Measurements from ENCODE around the gene SRRM1.
A peak's percentile ranks its signal among the peaks of the same experiment; 100 is the strongest.
"Not testable (repeated sequence)": the region's sequence is repeated elsewhere in the genome, so short reads cannot be mapped to it uniquely, and the experiment has no call there.

SRRM1 gene

GRCh38 chr1:24694380-24694843 lies 51.3 kb downstream of the SRRM1 start:
- no peak for DNase-seq (ENCODE audit: low spot score)

DNA sequence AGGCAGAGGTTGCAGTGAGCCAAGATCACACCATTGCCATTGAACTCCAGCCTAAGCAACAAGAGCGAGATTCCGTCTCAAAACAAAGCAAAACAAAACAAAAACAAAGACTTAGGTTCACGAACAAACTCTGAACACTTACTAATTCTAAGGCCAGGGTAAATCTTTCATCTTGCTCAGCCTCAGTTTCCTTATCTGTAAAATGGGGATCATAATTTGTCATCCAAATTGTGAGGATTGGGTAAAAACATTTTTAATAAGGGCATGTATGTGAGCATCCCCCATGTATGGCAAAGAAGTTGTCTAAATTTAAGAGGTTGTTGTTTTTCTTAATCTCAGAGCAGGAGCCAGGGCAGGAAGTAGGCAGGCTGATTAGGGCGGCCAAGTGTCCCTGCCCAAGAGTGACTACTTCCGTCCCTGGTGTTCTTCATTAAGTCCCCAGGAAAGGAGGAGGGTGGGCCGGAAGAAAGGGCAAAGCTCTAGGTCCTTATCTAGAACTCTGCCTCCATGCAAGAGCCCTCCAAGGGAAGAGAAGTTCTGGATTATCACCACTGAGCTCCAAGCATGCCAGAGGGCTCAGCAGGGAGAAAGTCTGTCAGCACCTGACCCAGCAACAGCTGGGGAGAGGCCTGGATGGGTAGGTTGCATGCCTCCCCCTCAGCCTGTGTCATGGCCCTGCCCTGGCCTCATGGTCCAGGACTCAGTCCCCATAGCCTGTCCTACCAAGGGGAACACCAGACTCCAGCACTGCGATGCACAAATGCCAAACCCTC lies 52.3 kb downstream of the SRRM1 start:
- no peak for DNase-seq (ENCODE audit: low spot score)

DNA sequence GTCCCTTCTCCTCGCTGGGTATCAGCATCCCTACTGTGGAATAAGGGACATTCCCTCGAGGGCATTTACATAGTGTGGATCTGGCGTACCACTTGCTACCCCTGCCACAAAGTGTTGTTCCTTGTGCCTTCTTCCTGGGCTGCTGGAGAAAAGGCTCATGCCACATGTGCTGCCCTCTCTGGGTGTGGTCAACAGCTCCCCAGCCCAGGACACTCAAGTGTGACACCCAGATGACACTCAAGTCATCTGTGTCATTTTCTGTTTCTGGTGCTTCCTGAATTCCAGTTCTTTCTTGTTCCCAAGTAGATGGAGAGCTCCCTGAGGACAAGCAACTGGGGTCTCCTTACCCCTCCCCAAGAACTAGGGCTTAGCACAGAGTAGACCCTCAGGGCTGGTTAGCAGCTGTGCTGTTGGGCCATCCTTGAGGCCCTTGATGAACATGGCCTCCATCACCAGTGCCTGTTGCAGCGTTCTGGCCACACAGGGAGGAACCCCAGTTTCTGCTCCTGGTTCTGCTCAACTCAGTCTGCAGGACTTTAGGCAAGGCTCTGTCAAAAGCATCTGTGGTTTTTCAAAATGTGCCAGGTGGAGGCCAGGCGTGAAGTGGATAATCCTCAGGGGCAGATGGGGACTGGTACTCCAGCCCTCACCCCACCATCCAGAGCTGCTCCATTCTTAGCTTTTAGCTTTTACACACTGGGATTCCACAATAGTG lies 53.1 kb downstream of the SRRM1 start:
- no peak for DNase-seq (ENCODE audit: low spot score)

GRCh38 chr1:24696756-24697330 lies 53.7 kb downstream of the SRRM1 start:
- no peak for DNase-seq (ENCODE audit: low spot score)

- not testable (repeated sequence) for DNase-seq (ENCODE audit: low spot score)
These were observed 54.4 kb downstream of the SRRM1 start for GRCh38 chr1:24697453-24698001.

GRCh38 chr1:24698326-24698725 lies 55.2 kb downstream of the SRRM1 start:
- not testable (repeated sequence) for DNase-seq (ENCODE audit: low spot score)

GRCh38 chr1:24699628-24700027 lies 56.5 kb downstream of the SRRM1 start:
- no peak for DNase-seq (ENCODE audit: low spot score)

DNA sequence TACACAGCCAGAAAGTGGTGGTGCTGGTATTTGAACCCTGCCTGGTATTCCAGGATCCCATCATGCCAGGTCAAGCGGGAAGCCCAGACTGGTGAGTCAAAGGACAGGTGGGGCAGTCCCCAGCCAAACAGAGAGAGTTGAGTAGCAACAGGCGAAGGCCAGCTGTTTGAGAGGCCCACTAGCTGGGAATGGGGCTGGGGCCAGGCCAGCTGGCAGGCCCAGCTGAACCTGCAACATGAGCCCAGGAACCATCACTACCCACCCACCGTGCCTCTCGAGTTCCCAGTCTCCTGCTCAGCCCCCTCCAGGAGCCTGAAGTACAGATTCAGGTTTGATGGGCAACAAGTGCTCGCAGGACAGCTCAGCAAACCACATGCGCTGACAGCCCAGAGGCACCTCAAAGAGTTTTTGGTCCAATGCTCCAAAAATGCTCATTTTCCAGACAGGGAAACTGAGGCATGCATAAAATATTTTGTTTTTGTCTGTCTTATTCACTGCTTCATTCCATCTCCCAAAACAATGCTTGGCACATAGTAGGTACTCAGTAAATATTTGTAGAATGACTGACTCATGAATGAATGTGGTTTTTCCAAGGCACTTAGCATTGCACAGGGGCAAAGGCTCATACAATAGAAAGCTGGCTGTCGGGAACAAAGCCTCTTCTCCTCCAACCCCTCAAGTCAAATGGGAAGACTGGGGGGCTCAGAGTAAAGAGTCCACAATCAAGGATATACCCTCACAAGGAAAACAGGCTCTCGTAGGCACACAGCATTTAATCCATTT lies 59.6 kb downstream of the SRRM1 start:
- no peak for DNase-seq (ENCODE audit: low spot score)

DNA sequence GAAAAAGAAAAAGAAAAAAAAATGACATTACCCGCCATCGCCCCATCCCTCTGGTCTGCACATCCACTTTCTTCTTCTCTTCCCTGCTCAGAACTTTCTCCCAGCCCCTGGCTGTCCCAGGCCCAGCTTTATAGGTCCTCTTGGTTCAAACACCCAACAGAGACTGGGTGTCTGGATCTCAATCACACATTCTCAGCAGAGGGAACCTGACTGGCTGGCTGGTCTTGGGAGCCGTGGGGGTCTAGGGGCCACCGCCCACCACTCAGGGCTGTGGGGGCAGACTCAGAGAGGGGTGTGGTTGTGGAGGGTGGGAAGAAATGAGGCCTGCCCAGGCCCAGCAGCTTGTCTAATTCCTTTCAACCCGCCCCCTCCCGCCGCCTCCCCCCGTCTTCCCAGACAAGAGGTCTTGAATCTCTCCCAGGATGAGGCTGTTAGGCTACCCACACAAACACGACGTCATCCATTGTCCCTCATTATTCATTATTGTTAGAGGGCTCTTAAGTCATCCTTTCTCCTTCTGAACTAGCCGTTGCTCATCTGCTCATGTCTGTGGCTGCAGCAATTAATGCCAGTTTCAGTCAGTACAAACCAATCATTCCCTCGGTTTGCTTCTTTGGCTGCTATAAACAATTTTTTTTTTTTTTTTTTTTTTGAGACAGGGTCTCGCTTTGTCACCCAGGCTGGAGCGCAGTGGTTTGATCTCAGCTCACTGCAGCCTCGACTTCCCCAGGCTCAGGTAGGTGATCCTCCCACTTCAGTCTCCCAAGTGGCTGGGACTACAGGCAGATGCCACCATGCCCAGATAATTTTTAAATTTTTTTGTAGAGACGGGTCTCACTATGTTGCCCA lies 61.5 kb downstream of the SRRM1 start:
- DNase-seq (ENCODE audit: low spot score), result peak; percentile 45

GRCh38 chr1:24705260-24706073 lies 62.4 kb downstream of the SRRM1 start:
- peak; percentile 93 for DNase-seq (ENCODE audit: low spot score)

GRCh38 chr1:24706074-24706389 lies 62.9 kb downstream of the SRRM1 start:
- DNase-seq (ENCODE audit: low spot score), result not testable (repeated sequence)

DNA sequence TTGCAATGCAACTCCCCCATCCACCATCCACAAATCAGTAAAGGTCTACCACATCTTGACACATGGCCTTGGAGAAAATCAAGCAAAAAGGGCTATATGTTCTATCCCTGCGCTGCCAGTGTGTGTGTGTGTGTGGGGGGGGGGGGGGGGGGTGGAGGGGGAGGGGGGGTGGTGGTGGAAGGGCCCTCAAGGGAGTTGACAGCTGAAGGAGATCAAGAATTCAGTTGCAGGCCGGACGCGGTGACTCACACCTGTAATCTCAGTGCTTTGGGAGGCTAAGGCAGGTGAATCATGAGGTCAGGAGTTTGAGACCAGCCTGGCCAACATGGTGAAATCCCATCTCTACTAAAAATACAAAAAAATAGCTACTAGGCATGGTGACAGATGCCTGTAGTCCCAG lies 64.6 kb downstream of the SRRM1 start:
- DNase-seq (ENCODE audit: low spot score), result no peak

DNA sequence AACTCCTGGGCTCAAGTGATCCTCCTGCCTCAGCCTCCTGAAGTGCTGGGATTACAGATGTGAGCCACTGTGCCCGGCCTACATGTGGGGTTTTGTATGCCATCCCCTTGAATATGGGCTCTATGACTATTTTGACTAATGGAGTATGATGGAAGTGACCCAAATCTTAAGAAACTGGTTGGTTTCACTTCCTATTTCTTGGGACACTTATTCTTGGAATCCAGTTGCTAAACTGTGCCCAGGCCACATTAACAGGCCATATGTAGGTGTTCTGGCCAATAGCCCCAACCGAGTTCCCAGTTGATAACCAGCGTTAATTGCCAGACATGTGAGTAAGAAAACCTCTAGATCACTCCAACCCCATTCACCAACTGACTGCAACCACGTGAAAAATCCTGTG lies 65.8 kb downstream of the SRRM1 start:
- no peak for DNase-seq (ENCODE audit: low spot score)

GRCh38 chr1:24709791-24710441 lies 66.8 kb downstream of the SRRM1 start:
- DNase-seq (ENCODE audit: low spot score), result no peak

GRCh38 chr1:24711329-24711728 lies 68.2 kb downstream of the SRRM1 start:
- DNase-seq (ENCODE audit: low spot score), result no peak

GRCh38 chr1:24713176-24713575 lies 70.1 kb downstream of the SRRM1 start:
- no peak for DNase-seq (ENCODE audit: low spot score)

GRCh38 chr1:24713736-24714135 lies 70.6 kb downstream of the SRRM1 start:
- DNase-seq (ENCODE audit: low spot score), result no peak

- peak; percentile 89 for DNase-seq (ENCODE audit: low spot score)
These were observed 71.9 kb downstream of the SRRM1 start for GRCh38 chr1:24714859-24715520.

DNA sequence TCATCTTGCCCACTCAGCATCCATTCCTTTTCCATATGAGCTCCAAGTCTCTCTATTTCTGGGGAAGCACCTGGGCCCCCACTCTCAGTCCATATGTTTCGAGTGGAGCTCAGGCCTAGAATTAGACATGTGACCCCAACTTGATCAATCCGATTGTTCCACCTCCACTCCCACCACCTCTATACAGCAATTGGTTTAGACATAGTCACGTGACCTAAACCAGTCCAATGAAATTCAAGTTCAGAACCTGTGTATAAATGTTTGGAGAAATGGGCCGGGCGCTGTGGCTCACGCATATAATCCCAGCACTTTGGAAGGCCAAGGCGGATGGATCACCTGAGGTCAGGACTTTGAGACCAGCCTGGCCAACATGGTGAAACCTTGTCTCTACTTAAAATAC lies 72.6 kb downstream of the SRRM1 start:
- no peak for DNase-seq (ENCODE audit: low spot score)
